Measurements from ENCODE around the gene MYH9.

- TF ChIP-seq CTCF (conservative IDR thresholded peaks at IDR 0.05): no peak
- no peak for TF ChIP-seq ZFX (IDR thresholded peaks at IDR 0.05)
These were observed 70.0 kb downstream of the MYH9 start for GRCh38 chr22:36317658-36318271.
